Measurements from ENCODE around the gene CYP4F8. TPM values are rescaled to one million over a fixed set of nuclear protein-coding genes. Genes with fewer than 3 reads are reported as not detected.
A peak's percentile ranks its signal among the peaks of the same experiment; 100 is the strongest.

The CYP4F8 gene
- total RNA-seq, 6 donors from 2014 or later = not detected

DNA sequence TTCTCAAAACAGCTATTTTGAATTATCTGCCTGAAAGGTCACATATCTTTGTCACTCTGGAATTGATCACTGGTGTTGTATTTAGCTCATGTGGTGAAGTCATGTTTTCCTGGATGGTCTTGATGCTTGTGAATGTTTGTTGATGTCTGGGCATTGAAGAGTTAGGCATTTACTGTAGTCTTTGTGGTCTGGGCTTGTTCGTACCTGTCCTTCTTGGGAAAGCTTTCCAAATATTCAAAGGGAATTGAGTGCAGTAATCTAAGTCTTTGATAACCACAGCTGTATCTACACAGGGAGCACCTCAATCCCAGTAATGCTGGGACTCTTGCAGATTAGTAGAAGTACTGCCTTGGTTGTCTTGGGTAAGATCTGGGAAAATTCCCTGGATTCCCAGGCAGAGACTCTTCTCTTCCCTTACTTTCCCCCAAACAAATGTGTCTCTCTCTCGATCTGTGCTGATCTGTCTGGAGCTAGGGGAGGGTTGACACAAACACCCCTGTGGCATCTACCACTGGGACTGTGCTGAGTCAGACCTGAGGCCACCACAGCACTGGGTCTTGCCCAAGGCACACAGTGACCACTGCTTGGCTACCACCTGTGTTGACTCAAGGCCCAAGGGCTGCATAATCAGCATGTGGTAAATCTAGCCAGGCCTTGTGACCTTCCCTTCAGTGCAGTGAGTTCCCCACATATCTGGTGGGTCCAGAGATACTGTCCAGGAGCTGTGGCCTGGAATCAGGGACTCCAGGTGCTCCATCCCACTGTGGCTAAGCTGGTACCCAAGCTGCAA lies 20.2 kb downstream of the CYP4F8 start:
- Histone ChIP-seq H3K4me1 (peaks cover 0 to 3% (median 0%) of the 10 kb centered on the region in 4 donors), H3K4me3 (no peak overlapping the region), H3K9me3 (no peaks in the 10 kb centered on the region), H3K27me3 (no peaks in the 10 kb centered on the region), H3K36me3 (no peaks in the 10 kb centered on the region), H3K27ac (peak overlapping the region in 1 of 4 donors; percentile 30)
- no peak for ATAC-seq (ENCODE audit: low FRiP score in 2 of 2)
- WGBS, 2 donors = 64 to 81% methylated on average over 1 to 2 of the region's 2 CpGs
- DNase-seq = peak in 1 of 2 donors; percentile 47
- TF ChIP-seq, protein P1, sequence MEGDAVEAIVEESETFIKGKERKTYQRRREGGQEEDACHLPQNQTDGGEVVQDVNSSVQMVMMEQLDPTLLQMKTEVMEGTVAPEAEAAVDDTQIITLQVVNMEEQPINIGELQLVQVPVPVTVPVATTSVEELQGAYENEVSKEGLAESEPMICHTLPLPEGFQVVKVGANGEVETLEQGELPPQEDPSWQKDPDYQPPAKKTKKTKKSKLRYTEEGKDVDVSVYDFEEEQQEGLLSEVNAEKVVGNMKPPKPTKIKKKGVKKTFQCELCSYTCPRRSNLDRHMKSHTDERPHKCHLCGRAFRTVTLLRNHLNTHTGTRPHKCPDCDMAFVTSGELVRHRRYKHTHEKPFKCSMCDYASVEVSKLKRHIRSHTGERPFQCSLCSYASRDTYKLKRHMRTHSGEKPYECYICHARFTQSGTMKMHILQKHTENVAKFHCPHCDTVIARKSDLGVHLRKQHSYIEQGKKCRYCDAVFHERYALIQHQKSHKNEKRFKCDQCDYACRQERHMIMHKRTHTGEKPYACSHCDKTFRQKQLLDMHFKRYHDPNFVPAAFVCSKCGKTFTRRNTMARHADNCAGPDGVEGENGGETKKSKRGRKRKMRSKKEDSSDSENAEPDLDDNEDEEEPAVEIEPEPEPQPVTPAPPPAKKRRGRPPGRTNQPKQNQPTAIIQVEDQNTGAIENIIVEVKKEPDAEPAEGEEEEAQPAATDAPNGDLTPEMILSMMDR (IDR thresholded peaks at IDR 0.05) = no peak
- no peak for TF ChIP-seq POLR2A (IDR thresholded peaks at IDR 0.05)
- no peak for TF ChIP-seq EP300 (IDR thresholded peaks at IDR 0.05)
- TF ChIP-seq POLR2AphosphoS5 (IDR thresholded peaks at IDR 0.05) = no peak

DNA sequence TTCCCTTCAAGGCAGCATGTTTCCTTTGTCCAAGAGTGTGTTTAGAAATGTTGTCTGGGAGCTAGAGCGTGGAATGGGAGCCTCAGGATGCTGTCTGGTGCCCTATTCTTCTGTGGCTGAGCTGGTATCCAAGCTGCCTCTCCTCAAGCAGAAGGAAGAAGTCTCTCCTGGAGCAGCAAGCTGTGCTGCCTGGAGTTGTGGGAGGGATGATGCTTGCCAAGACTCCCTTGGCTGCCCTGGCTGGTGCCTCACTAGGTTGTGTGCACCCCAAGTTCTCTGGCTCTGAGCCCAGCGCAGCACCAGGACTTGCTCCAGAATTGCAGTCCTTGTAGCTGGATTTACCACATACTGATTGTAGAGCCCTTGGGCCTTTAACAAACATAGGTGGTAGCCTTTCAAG lies 21.0 kb downstream of the CYP4F8 start:
- H3K27ac ChIP-seq = peak overlapping the region in 1 of 4 donors; percentile 30

DNA sequence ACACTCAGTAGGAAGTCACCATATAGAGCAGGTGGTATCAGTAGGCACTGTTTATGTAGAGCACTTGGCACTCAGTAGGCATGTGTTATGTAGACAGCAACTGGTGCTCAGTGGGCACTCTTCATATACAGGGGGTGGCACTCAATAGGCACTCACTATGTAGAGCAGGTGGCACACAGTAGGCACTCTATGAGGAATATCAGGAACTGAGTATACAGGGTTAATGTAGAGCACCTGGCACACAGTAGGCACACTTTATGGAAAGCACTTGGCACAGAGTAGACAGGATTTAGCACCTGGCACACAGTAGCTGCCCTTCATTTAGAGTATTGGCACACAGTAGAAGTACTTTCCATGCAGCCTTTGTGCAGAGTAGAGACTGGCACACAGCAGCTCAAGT lies 24.6 kb downstream of the CYP4F8 start:
- H3K27me3 ChIP-seq = no peaks in the 10 kb centered on the region
- H3K4me3 ChIP-seq = no peak overlapping the region
- no peaks in the 10 kb centered on the region for H3K9me3 ChIP-seq
- H3K36me3 ChIP-seq = no peaks in the 10 kb centered on the region
- DNase-seq (no peak), ATAC-seq (ENCODE audit: low FRiP score in 2 of 2) (no peak)
- no peaks in the 10 kb centered on the region for H3K4me1 ChIP-seq
- peak overlapping the region in 2 of 4 donors; percentile 74 to 78 for H3K27ac ChIP-seq
- TF ChIP-seq POLR2A (IDR thresholded peaks at IDR 0.05) (no peak), POLR2AphosphoS5 (IDR thresholded peaks at IDR 0.05) (no peak), EP300 (IDR thresholded peaks at IDR 0.05) (no peak)
- TF ChIP-seq, protein P1 (IDR thresholded peaks at IDR 0.05) = no peak

More for the DNA sequence above, 21.0 kb downstream of the CYP4F8 start:
- 86% methylated on average over 1 to 2 of the region's 2 CpGs for WGBS, 2 donors
- Histone ChIP-seq H3K4me3 (no peak overlapping the region), H3K4me1 (peaks cover 0 to 3% (median 0%) of the 10 kb centered on the region in 4 donors), H3K36me3 (no peaks in the 10 kb centered on the region), H3K9me3 (no peaks in the 10 kb centered on the region), H3K27me3 (no peaks in the 10 kb centered on the region)
- TF ChIP-seq, protein P1 (IDR thresholded peaks at IDR 0.05) = no peak
- TF ChIP-seq POLR2AphosphoS5 (IDR thresholded peaks at IDR 0.05) (no peak), POLR2A (IDR thresholded peaks at IDR 0.05) (no peak), EP300 (IDR thresholded peaks at IDR 0.05) (no peak)
- no peak for ATAC-seq (ENCODE audit: low FRiP score in 2 of 2)
- DNase-seq = no peak

DNA sequence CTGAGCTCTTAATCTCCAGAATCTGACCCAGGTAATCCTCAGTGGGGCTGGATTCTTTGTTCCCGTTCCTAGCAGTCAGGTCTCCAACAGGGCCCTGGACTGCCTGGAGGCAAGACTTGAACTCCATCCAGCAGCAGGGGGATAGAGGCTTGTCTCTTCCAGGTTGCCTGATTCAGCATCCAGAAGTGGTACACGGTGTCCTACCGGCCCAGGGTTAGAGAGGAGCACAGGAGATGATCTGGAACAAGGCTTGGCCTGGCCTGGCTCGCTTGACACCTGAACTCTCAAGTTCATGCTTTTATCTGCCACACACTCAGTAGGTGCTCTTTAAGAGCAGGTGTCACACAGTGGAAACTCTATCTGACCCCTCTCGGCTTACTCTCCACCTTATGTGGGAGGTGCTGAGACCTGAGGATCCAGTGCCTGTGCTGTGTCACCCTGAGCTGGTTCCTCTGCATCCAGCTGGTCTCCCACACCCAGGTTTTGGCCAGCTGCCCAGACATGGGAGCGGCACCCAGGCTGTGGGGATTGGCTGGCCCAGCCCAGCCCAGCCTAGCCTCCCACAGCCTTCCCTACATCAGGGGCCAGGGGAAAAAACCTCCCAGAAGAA lies 25.4 kb downstream of the CYP4F8 start, which contains the start of gene CYP4F3:
TSS of gene CYP4F3 (plus strand) at position 604 of the 610 bp plus-strand sequence. CDS start 519 bp downstream, outside the sequence.
- ATAC-seq (ENCODE audit: low FRiP score in 2 of 2) = peak; percentile 64 to 82

More for the DNA sequence above, 25.4 kb downstream of the CYP4F8 start, which contains the start of gene CYP4F3:
- DNase-seq = peak; percentile 72 to 85
- Histone ChIP-seq H3K27me3 (no peaks in the 10 kb centered on the region), H3K4me1 (no peaks in the 10 kb centered on the region), H3K27ac (peak within 1 kb of the TSS in 3 of 4 donors; percentile 67 to 78 (median 74)), H3K9me3 (no peaks in the 10 kb centered on the region), H3K36me3 (no peaks in the 10 kb centered on the region), H3K4me3 (no peak within 1 kb of the TSS)
- no peak for TF ChIP-seq POLR2A (IDR thresholded peaks at IDR 0.05)
- TF ChIP-seq, protein P1 (IDR thresholded peaks at IDR 0.05) = no peak
- TF ChIP-seq POLR2AphosphoS5 (IDR thresholded peaks at IDR 0.05) = no peak
- TF ChIP-seq EP300 (IDR thresholded peaks at IDR 0.05) = no peak
- WGBS, 2 donors = 48 to 52% methylated on average over 6 of the region's 6 CpGs

All from upper lobe of left lung (tissue), 6 donors.